ENCODE measurements around the gene BAIAP2L1.

Gene BAIAP2L1

GRCh38 chr7:98297626-98298286, 103.1 kb downstream of the BAIAP2L1 start:
- Histone ChIP-seq H3K4me1 (ENCODE audit: insufficient read depth, low read length) (no peaks in the 10 kb centered on the region; the same call in none of the 2 replicates), H3K36me3 (ENCODE audit: insufficient read depth, low read depth, low read length) (peaks cover 52% of the 10 kb centered on the region)

GRCh38 chr7:98296833-98297232, 104.1 kb downstream of the BAIAP2L1 start:
- H3K36me3 ChIP-seq (ENCODE audit: insufficient read depth, low read depth, low read length): peaks cover 52% of the 10 kb centered on the region
- H3K27me3 ChIP-seq (ENCODE audit: insufficient read depth, low read length): no peaks in the 10 kb centered on the region

More at GRCh38 chr7:98297626-98298286, 103.1 kb downstream of the BAIAP2L1 start:
- Histone ChIP-seq H3K4me3 (ENCODE audit: low read length) (no peak overlapping the region), H3K9me3 (ENCODE audit: insufficient read depth, low read depth, low read length) (no peaks in the 10 kb centered on the region), H3K27me3 (ENCODE audit: insufficient read depth, low read length) (no peaks in the 10 kb centered on the region), H3K27ac (ENCODE audit: low read length) (no peak overlapping the region), H3K9ac (ENCODE audit: low read depth, low read length) (no peak overlapping the region)

GRCh38 chr7:98295467-98296192, 105.3 kb downstream of the BAIAP2L1 start:
- no peaks in the 10 kb centered on the region for H3K9me3 ChIP-seq (ENCODE audit: insufficient read depth, low read depth, low read length)
- H3K4me3 ChIP-seq (ENCODE audit: low read length): no peak overlapping the region
- no peak overlapping the region for H3K9ac ChIP-seq (ENCODE audit: low read depth, low read length)
- H3K27ac ChIP-seq (ENCODE audit: low read length): no peak overlapping the region
- no peaks in the 10 kb centered on the region for H3K27me3 ChIP-seq (ENCODE audit: insufficient read depth, low read length)
- H3K4me1 ChIP-seq (ENCODE audit: insufficient read depth, low read length): no peaks in the 10 kb centered on the region; the same call in none of the 2 replicates
- peaks cover 57% of the 10 kb centered on the region for H3K36me3 ChIP-seq (ENCODE audit: insufficient read depth, low read depth, low read length)

More at GRCh38 chr7:98296833-98297232, 104.1 kb downstream of the BAIAP2L1 start:
- Histone ChIP-seq H3K27ac (ENCODE audit: low read length) (no peak overlapping the region), H3K9ac (ENCODE audit: low read depth, low read length) (no peak overlapping the region), H3K4me1 (ENCODE audit: insufficient read depth, low read length) (no peaks in the 10 kb centered on the region; the same call in none of the 2 replicates), H3K9me3 (ENCODE audit: insufficient read depth, low read depth, low read length) (no peaks in the 10 kb centered on the region), H3K4me3 (ENCODE audit: low read length) (no peak overlapping the region)

- H3K9ac ChIP-seq (ENCODE audit: low read depth, low read length): no peak overlapping the region
- no peak overlapping the region for H3K4me3 ChIP-seq (ENCODE audit: low read length)
- no peak overlapping the region for H3K27ac ChIP-seq (ENCODE audit: low read length)
- no peaks in the 10 kb centered on the region for H3K27me3 ChIP-seq (ENCODE audit: insufficient read depth, low read length)
- no peaks in the 10 kb centered on the region; the same call in none of the 2 replicates for H3K4me1 ChIP-seq (ENCODE audit: insufficient read depth, low read length)
- H3K9me3 ChIP-seq (ENCODE audit: insufficient read depth, low read depth, low read length): no peaks in the 10 kb centered on the region
- peaks cover 50% of the 10 kb centered on the region for H3K36me3 ChIP-seq (ENCODE audit: insufficient read depth, low read depth, low read length)
These were observed 106.0 kb downstream of the BAIAP2L1 start for GRCh38 chr7:98294798-98295382.

- Histone ChIP-seq H3K36me3 (ENCODE audit: insufficient read depth, low read depth, low read length) (peaks cover 55% of the 10 kb centered on the region), H3K27ac (ENCODE audit: low read length) (no peak overlapping the region), H3K27me3 (ENCODE audit: insufficient read depth, low read length) (no peaks in the 10 kb centered on the region), H3K4me1 (ENCODE audit: insufficient read depth, low read length) (no peaks in the 10 kb centered on the region; the same call in none of the 2 replicates), H3K9me3 (ENCODE audit: insufficient read depth, low read depth, low read length) (no peaks in the 10 kb centered on the region), H3K9ac (ENCODE audit: low read depth, low read length) (no peak overlapping the region), H3K4me3 (ENCODE audit: low read length) (no peak overlapping the region)
These were observed 106.6 kb downstream of the BAIAP2L1 start for GRCh38 chr7:98294326-98294725.

- Histone ChIP-seq H3K4me3 (ENCODE audit: low read length) (no peak overlapping the region), H3K4me1 (ENCODE audit: insufficient read depth, low read length) (no peaks in the 10 kb centered on the region; the same call in none of the 2 replicates), H3K27ac (ENCODE audit: low read length) (no peak overlapping the region), H3K9me3 (ENCODE audit: insufficient read depth, low read depth, low read length) (no peaks in the 10 kb centered on the region), H3K9ac (ENCODE audit: low read depth, low read length) (no peak overlapping the region), H3K27me3 (ENCODE audit: insufficient read depth, low read length) (no peaks in the 10 kb centered on the region), H3K36me3 (ENCODE audit: insufficient read depth, low read depth, low read length) (peaks cover 58% of the 10 kb centered on the region)
These were observed 107.1 kb downstream of the BAIAP2L1 start for GRCh38 chr7:98293746-98294145.

GRCh38 chr7:98293265-98293664, 107.6 kb downstream of the BAIAP2L1 start:
- H3K9ac ChIP-seq (ENCODE audit: low read depth, low read length): no peak overlapping the region
- no peaks in the 10 kb centered on the region for H3K9me3 ChIP-seq (ENCODE audit: insufficient read depth, low read depth, low read length)
- H3K27me3 ChIP-seq (ENCODE audit: insufficient read depth, low read length): no peaks in the 10 kb centered on the region
- no peak overlapping the region for H3K4me3 ChIP-seq (ENCODE audit: low read length)
- no peak overlapping the region for H3K27ac ChIP-seq (ENCODE audit: low read length)
- no peaks in the 10 kb centered on the region; the same call in none of the 2 replicates for H3K4me1 ChIP-seq (ENCODE audit: insufficient read depth, low read length)
- peaks cover 62% of the 10 kb centered on the region for H3K36me3 ChIP-seq (ENCODE audit: insufficient read depth, low read depth, low read length)

- H3K27ac ChIP-seq (ENCODE audit: low read length): no peak overlapping the region
- H3K4me3 ChIP-seq (ENCODE audit: low read length): no peak overlapping the region
- H3K9me3 ChIP-seq (ENCODE audit: insufficient read depth, low read depth, low read length): no peaks in the 10 kb centered on the region
- H3K36me3 ChIP-seq (ENCODE audit: insufficient read depth, low read depth, low read length): peaks cover 62% of the 10 kb centered on the region
- no peaks in the 10 kb centered on the region for H3K27me3 ChIP-seq (ENCODE audit: insufficient read depth, low read length)
- no peak overlapping the region for H3K9ac ChIP-seq (ENCODE audit: low read depth, low read length)
- H3K4me1 ChIP-seq (ENCODE audit: insufficient read depth, low read length): peaks cover 2% of the 10 kb centered on the region
These were observed 109.2 kb downstream of the BAIAP2L1 start for GRCh38 chr7:98291717-98292116.

- peaks cover 2% of the 10 kb centered on the region; the same call in 1 of the 2 replicates for H3K4me1 ChIP-seq (ENCODE audit: insufficient read depth, low read length)
- no peaks in the 10 kb centered on the region for H3K9me3 ChIP-seq (ENCODE audit: insufficient read depth, low read depth, low read length)
- H3K36me3 ChIP-seq (ENCODE audit: insufficient read depth, low read depth, low read length): peaks cover 48% of the 10 kb centered on the region
- H3K9ac ChIP-seq (ENCODE audit: low read depth, low read length): no peak overlapping the region
- no peaks in the 10 kb centered on the region for H3K27me3 ChIP-seq (ENCODE audit: insufficient read depth, low read length)
- no peak overlapping the region for H3K27ac ChIP-seq (ENCODE audit: low read length)
- no peak overlapping the region for H3K4me3 ChIP-seq (ENCODE audit: low read length)
These were observed 111.5 kb downstream of the BAIAP2L1 start for GRCh38 chr7:98289333-98289875.

GRCh38 chr7:98288064-98288823, 112.6 kb downstream of the BAIAP2L1 start:
- Histone ChIP-seq H3K9ac (ENCODE audit: low read depth, low read length) (no peak overlapping the region), H3K9me3 (ENCODE audit: insufficient read depth, low read depth, low read length) (no peaks in the 10 kb centered on the region), H3K27ac (ENCODE audit: low read length) (no peak overlapping the region), H3K27me3 (ENCODE audit: insufficient read depth, low read length) (no peaks in the 10 kb centered on the region), H3K4me3 (ENCODE audit: low read length) (no peak overlapping the region), H3K4me1 (ENCODE audit: insufficient read depth, low read length) (0 out of 2 replicates have a peak, but pooled peaks cover 2% of the 10 kb centered on the region), H3K36me3 (ENCODE audit: insufficient read depth, low read depth, low read length) (peaks cover 42% of the 10 kb centered on the region)

- Histone ChIP-seq H3K36me3 (ENCODE audit: insufficient read depth, low read depth, low read length) (peaks cover 39% of the 10 kb centered on the region), H3K27ac (ENCODE audit: low read length) (no peak overlapping the region), H3K4me1 (ENCODE audit: insufficient read depth, low read length) (peaks cover 5% of the 10 kb centered on the region; the same call in 1 of the 2 replicates), H3K4me3 (ENCODE audit: low read length) (no peak overlapping the region), H3K9me3 (ENCODE audit: insufficient read depth, low read depth, low read length) (no peaks in the 10 kb centered on the region), H3K9ac (ENCODE audit: low read depth, low read length) (no peak overlapping the region), H3K27me3 (ENCODE audit: insufficient read depth, low read length) (no peaks in the 10 kb centered on the region; the same call in 1 of the 2 replicates)
These were observed 113.4 kb downstream of the BAIAP2L1 start for GRCh38 chr7:98287486-98287959.
